ENCODE measurements around the gene RPL10. TPM values are rescaled to one million over a fixed set of nuclear protein-coding genes. Genes with fewer than 3 reads are reported as not detected.
A peak's percentile ranks its signal among the peaks of the same experiment; 100 is the strongest.

RPL10 gene
- total RNA-seq, 1 experiment from 2014 or later, result 2,445 TPM

DNA sequence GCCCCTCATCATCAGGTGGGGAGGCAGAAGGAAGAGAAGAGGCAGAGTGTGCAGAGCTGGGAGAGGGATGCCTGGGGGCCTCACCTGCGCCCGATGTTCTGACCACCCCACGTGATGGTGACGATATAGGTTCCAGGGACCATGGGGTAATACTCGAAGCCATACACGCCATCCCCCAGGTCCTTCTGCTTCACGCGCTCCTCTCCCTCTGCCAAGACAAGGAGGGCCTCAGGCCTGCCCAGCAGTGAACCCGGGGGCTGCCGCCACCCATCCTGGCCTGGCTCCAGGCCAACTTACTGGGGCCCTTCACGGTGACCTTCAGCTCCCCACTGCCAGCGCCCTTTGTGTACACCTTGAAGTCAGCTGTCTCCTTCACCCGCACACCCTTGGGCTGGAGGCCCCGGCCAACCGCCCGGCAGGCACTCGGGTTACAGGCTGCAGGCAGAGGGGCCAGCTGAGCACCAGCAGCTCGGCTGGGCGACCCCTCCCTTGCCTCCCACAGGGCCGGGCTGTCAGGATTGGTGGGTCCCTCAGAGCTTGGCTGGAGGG, 33.1 kb upstream of the RPL10 start:
- no peak for DNase-seq (ENCODE audit: low spot score)
- Histone ChIP-seq H3K9me3 (ENCODE audit: low read depth, low read length, poor library complexity, severe bottlenecking) (no peaks in the 10 kb centered on the region), H3K27me3 (replicated peaks; ENCODE audit: insufficient read depth, low read depth, low read length, poor library complexity) (no peaks in the 10 kb centered on the region), H3K4me1 (ENCODE audit: insufficient read depth, low read length, poor library complexity, severe bottlenecking) (peaks cover 5% of the 10 kb centered on the region), H3K4me3 (ENCODE audit: low read depth, low read length, poor library complexity, severe bottlenecking) (no peak overlapping the region), H3K36me3 (ENCODE audit: insufficient read depth, low read length, poor library complexity, severe bottlenecking) (peaks cover 78% of the 10 kb centered on the region), H3K27ac (ENCODE audit: low read depth, low read length, poor library complexity, severe bottlenecking) (no peak overlapping the region)
- POLR2A ChIA-PET (ENCODE audit: low non-redundant PET), result no interaction called here
- intact Hi-C loops (cut with micrococcal nuclease; ENCODE audit: unreplicated experiment), result no loop called here
- CTCF ChIA-PET, result no interaction called here
- no TSS peak for BruUV-seq (replicated peaks)
- TF ChIP-seq, protein P1, sequence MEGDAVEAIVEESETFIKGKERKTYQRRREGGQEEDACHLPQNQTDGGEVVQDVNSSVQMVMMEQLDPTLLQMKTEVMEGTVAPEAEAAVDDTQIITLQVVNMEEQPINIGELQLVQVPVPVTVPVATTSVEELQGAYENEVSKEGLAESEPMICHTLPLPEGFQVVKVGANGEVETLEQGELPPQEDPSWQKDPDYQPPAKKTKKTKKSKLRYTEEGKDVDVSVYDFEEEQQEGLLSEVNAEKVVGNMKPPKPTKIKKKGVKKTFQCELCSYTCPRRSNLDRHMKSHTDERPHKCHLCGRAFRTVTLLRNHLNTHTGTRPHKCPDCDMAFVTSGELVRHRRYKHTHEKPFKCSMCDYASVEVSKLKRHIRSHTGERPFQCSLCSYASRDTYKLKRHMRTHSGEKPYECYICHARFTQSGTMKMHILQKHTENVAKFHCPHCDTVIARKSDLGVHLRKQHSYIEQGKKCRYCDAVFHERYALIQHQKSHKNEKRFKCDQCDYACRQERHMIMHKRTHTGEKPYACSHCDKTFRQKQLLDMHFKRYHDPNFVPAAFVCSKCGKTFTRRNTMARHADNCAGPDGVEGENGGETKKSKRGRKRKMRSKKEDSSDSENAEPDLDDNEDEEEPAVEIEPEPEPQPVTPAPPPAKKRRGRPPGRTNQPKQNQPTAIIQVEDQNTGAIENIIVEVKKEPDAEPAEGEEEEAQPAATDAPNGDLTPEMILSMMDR (conservative IDR thresholded peaks at IDR 0.05; ENCODE audit: low read depth, low read length), result no peak
- no peak for TF ChIP-seq EZH2 (IDR thresholded peaks at IDR 0.05; ENCODE audit: borderline replicate concordance, low read depth, low read length, poor library complexity, severe bottlenecking)

DNA sequence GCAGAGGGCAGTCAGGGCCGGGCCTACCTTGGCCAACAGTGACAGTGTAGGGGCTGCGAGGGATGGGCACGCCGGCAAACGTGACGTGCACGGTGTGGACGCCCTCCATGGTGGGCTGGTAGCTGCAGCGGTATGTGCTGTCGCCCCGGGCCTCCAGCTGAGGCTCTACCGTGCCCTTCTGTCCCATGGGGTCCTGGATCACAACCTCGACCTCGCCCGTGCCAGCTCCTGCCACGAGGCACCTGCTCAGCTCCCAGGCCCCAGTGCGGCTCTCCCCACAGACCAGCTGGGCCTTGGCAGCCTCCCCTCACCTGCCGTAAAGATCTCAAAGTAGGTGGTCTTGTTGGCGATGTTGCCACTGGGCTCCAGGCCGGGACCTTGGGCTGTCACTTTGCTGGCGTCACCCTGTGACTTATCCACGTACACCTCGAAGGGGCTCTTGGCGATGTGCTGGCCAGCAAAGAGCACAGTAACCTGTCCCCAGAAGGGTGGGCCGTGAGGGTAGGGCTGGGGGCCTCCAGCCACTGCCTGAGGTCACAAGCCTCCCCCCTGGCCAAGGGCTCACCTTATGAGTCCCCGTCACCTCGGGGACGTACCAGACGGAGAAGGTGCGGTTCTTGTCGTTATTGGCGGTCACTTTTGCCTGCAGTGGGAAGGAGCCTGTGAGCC, 32.0 kb upstream of the RPL10 start:
- no peak overlapping the region for H3K27ac ChIP-seq (ENCODE audit: low read depth, low read length, poor library complexity, severe bottlenecking)
- no peak for TF ChIP-seq EZH2 (IDR thresholded peaks at IDR 0.05; ENCODE audit: borderline replicate concordance, low read depth, low read length, poor library complexity, severe bottlenecking)
- TF ChIP-seq, protein P1 (conservative IDR thresholded peaks at IDR 0.05; ENCODE audit: low read depth, low read length), result no peak
- DNase-seq (ENCODE audit: low spot score), result no peak
- no peaks in the 10 kb centered on the region for H3K27me3 ChIP-seq (replicated peaks; ENCODE audit: insufficient read depth, low read depth, low read length, poor library complexity)
- no TSS peak for BruUV-seq (replicated peaks)
- ChIA-PET POLR2A (ENCODE audit: low non-redundant PET) (no interaction called here), CTCF (no interaction called here)
- peaks cover 70% of the 10 kb centered on the region for H3K36me3 ChIP-seq (ENCODE audit: insufficient read depth, low read length, poor library complexity, severe bottlenecking)
- no peaks in the 10 kb centered on the region for H3K9me3 ChIP-seq (ENCODE audit: low read depth, low read length, poor library complexity, severe bottlenecking)
- peaks cover 5% of the 10 kb centered on the region for H3K4me1 ChIP-seq (ENCODE audit: insufficient read depth, low read length, poor library complexity, severe bottlenecking)
- intact Hi-C loops (cut with micrococcal nuclease; ENCODE audit: unreplicated experiment), result no loop called here
- H3K4me3 ChIP-seq (ENCODE audit: low read depth, low read length, poor library complexity, severe bottlenecking), result no peak overlapping the region

DNA sequence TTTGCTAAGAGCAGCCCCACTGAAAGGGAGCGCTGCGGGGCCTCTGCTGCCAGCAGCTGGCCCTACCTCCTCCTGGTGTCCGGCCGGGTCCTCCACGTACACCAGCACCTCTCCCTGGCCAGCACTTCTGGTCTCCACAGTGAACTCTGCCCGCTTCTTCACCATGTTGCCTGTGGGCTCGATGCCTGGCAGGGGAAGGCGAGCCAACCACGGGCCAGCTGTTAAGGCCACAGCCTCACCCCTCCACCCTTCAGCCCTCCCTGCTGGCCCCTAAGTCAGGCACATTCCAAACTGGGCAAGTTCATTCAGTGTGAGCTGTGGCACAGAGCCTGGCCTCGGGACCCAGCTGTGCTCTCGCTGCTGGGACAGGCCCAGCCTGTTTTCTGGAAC, 31.5 kb upstream of the RPL10 start:
- no peaks in the 10 kb centered on the region for H3K27me3 ChIP-seq (replicated peaks; ENCODE audit: insufficient read depth, low read depth, low read length, poor library complexity)
- CTCF ChIA-PET, result no interaction called here
- intact Hi-C loops (cut with micrococcal nuclease; ENCODE audit: unreplicated experiment), result no loop called here
- no peak overlapping the region for H3K4me3 ChIP-seq (ENCODE audit: low read depth, low read length, poor library complexity, severe bottlenecking)
- peak overlapping the region; percentile 96 for H3K27ac ChIP-seq (ENCODE audit: low read depth, low read length, poor library complexity, severe bottlenecking)
- no peak for TF ChIP-seq EZH2 (IDR thresholded peaks at IDR 0.05; ENCODE audit: borderline replicate concordance, low read depth, low read length, poor library complexity, severe bottlenecking)
- TF ChIP-seq, protein P1 (conservative IDR thresholded peaks at IDR 0.05; ENCODE audit: low read depth, low read length), result no peak
- no peaks in the 10 kb centered on the region for H3K9me3 ChIP-seq (ENCODE audit: low read depth, low read length, poor library complexity, severe bottlenecking)
- peaks cover 65% of the 10 kb centered on the region for H3K36me3 ChIP-seq (ENCODE audit: insufficient read depth, low read length, poor library complexity, severe bottlenecking)
- peaks cover 5% of the 10 kb centered on the region for H3K4me1 ChIP-seq (ENCODE audit: insufficient read depth, low read length, poor library complexity, severe bottlenecking)
- DNase-seq (ENCODE audit: low spot score), result no peak
- POLR2A ChIA-PET (ENCODE audit: low non-redundant PET), result no interaction called here
- BruUV-seq (replicated peaks), result no TSS peak

Data from A673 (cell line).